Prostate gland (tissue), 2 donors: ENCODE results near the gene SLC9C2.

Source experiments
- CTCF ChIP-seq, 4 experiments: fragments of 200-600 bp in 2 of 4; fragments of 450-650 bp in 2 of 4; sonication (generic) in 2 of 4; IDR thresholded peaks; 1 replicate in 3 of 4; 2 replicates in 1 of 4; pipeline ENCODE4 v1.5.1; 2016 to 2019; ENCODE audit warnings: antibody characterized with exemption in 4 of 4, mild to moderate bottlenecking in 2 of 4, moderate library complexity in 2 of 4
- POLR2A ChIP-seq: fragments of 450-650 bp; IDR thresholded peaks from one replicate; pipeline ENCODE4 v1.6.1; 2016; ENCODE audit warnings: antibody characterized with exemption, mild to moderate bottlenecking

- TF ChIP-seq POLR2A (no peak), CTCF (IDR thresholded peaks at IDR 0.05) (no peak)
These were observed 135.4 kb downstream of the SLC9C2 start for GRCh38 chr1:173467426-173467825.
